Effector memory CD4-positive, alpha-beta T cell (primary cell): ENCODE data around the gene ALPK1.

Experiments
- DNase-seq, 3 donors: peaks; one replicate each; pipeline ENCODE4 v3.0.0-alpha.2; 2020
- H3K27ac ChIP-seq: 2 replicates; pipeline ENCODE4 v1.7.0; 2013; ENCODE audit warnings: mild to moderate bottlenecking, low read length, moderate library complexity; ENCODE audit not compliant: insufficient read depth, poor library complexity, severe bottlenecking
- H3K27me3 ChIP-seq: replicated peaks from 2 replicates; pipeline ENCODE4 v1.7.0; 2013; ENCODE audit warnings: mild to moderate bottlenecking, low read length; ENCODE audit not compliant: insufficient read depth, control insufficient read depth, poor library complexity, severe bottlenecking
- H3K36me3 ChIP-seq: 2 replicates; pipeline ENCODE4 v1.7.0; 2013; ENCODE audit warnings: mild to moderate bottlenecking, low read length, moderate library complexity; ENCODE audit not compliant: control insufficient read depth, insufficient read depth
- H3K4me1 ChIP-seq: 2 replicates; pipeline ENCODE4 v1.7.0; 2013; ENCODE audit warnings: low read length, mild to moderate bottlenecking; ENCODE audit not compliant: control insufficient read depth, insufficient read depth, poor library complexity, severe bottlenecking
- H3K4me3 ChIP-seq: 2 replicates; pipeline ENCODE4 v1.7.0; 2013; ENCODE audit warnings: low read length, low read depth, mild to moderate bottlenecking; ENCODE audit not compliant: insufficient read depth, poor library complexity, severe bottlenecking
- H3K9me3 ChIP-seq: 2 replicates; pipeline ENCODE4 v1.7.0; 2013; ENCODE audit warnings: mild to moderate bottlenecking, low read length, moderate library complexity; ENCODE audit not compliant: control insufficient read depth

ALPK1 gene

DNA sequence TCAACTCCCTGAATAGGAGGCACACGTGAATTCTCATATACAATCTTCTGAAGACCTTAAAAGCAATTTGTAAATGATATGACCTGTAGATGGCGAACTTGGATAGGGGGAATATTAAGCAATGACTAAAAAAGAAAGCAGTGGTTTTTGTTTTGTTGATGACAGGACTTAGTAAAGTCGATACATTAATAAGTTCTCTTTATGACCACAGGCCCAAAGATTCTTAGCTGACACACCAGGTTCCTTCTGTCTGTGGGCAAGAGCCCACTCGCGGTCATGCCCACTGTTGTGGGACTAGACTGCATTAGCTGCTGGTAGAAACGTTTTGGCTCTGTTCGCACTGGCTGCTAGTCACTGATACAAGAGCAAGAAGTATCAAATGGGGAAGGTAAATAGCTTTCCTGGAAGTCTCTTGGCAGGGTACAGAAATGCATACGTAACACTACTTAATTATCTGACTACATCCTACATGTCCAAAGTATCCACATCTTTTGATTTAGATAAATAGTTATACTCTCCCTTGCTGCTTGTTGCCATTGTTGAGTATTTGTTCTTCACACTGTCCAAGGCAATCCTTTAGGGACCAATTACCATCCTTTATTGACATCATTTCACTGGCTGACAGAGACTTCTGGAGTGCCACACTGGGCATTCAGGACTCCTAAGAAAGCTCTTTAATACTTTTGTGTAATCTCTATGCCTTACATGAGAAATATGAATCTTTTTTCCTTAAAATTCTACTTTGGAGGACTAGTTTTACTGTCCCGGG, 31.0 kb downstream of the ALPK1 start:
- Histone ChIP-seq H3K27me3 (no peaks in the 10 kb centered on the region), H3K4me3 (no peak overlapping the region), H3K36me3 (no peaks in the 10 kb centered on the region), H3K4me1 (no peaks in the 10 kb centered on the region), H3K27ac (no peak overlapping the region), H3K9me3 (no peaks in the 10 kb centered on the region)
- DNase-seq, result no peak

DNA sequence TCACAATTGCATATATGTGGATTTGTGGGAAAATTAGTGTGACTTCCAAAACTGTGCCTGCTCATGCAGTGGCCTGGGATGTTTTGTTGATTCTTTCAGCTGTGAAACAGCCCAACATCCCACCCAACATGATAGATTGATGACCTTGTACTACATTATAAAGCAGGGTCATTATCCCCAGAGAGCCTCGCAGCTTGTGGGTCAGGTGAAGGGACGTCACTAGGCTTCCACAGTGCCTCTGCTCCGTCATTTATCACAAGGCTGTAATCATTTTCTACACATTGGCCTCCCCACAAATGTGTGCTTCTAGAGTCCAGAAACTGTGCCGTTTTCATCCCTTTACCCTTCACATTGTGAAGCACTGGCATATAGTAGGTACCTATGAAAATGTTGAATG, 31.6 kb downstream of the ALPK1 start:
- H3K9me3 ChIP-seq, result no peaks in the 10 kb centered on the region
- no peak overlapping the region for H3K27ac ChIP-seq
- H3K27me3 ChIP-seq, result no peaks in the 10 kb centered on the region
- H3K4me1 ChIP-seq, result no peaks in the 10 kb centered on the region
- no peaks in the 10 kb centered on the region for H3K36me3 ChIP-seq
- no peak for DNase-seq
- no peak overlapping the region for H3K4me3 ChIP-seq

DNA sequence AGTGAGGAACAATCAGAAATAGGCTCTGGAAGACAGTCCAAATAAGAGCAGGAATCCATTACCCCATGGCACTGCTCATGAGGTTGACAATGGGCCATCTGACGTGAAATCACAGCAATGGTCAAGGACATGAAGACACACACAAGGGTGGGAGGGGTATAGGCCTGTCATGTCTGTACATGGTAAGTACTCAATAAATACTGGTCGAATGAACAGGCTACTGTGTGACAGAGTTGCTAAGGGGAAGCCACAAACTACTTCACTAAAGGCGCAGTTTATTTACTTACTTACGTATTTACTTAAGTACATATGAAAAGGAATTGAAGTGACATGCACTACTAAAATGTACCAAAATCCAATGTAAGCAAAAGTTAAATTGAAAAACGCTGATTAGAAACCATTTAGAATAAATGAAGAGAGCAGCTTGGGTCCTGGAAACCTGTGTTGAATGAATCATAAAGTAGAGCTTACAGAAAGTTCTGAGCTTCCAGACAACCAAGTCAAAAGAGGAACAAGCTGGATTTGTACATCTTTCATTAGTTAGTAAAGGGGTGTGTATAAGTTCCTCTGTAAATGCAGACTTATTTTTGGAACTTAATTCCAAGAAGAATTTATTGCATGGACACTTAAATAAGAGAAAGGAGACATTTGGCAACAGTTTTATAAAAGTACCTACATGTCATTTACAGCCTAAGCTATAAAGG, 32.7 kb downstream of the ALPK1 start:
- H3K9me3 ChIP-seq, result no peaks in the 10 kb centered on the region
- DNase-seq, result no peak
- H3K36me3 ChIP-seq, result no peaks in the 10 kb centered on the region
- no peaks in the 10 kb centered on the region for H3K4me1 ChIP-seq
- no peak overlapping the region for H3K4me3 ChIP-seq
- no peaks in the 10 kb centered on the region for H3K27me3 ChIP-seq
- no peak overlapping the region for H3K27ac ChIP-seq

DNA sequence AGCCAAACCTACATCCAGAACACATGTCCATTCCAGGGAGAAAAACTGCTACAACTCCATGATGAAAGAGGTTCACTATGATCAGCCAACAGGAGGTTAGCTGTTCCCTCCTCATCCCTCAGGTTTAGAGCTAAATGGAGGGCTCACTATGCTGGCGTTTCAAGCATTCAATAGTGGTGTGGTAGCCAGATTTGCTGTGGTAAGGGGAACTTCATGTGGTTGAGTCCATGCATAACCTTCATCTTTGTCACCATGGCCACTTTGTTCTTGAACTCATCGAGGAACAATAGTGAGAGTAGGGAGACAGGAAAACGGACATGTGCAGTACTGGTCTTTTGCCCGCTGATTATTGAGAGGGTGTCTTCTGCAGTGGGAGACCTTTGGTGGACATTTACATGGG, 33.8 kb downstream of the ALPK1 start:
- H3K4me3 ChIP-seq, result no peak overlapping the region
- DNase-seq, result no peak
- no peaks in the 10 kb centered on the region for H3K9me3 ChIP-seq
- H3K27me3 ChIP-seq, result no peaks in the 10 kb centered on the region
- H3K36me3 ChIP-seq, result no peaks in the 10 kb centered on the region
- H3K4me1 ChIP-seq, result no peaks in the 10 kb centered on the region
- H3K27ac ChIP-seq, result no peak overlapping the region

DNA sequence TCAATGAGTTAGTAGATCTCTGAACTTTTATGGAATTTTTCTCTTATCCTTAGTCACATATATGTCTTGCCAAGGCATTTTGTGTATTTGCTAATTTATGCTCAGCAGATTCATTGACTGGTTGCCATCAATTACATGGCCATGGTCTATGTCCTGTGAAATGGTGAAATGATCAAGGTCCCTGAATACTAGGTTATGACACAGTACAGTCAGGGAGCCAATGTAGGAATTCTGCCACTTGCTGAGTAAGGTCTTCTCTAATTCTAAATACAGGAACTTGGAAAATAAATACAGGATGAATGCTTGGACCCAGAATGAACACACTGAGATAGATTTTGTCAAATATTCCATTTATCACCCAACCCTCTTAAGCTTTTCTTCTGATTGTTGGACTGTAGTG, 35.2 kb downstream of the ALPK1 start:
- Histone ChIP-seq H3K27me3 (no peaks in the 10 kb centered on the region), H3K4me1 (no peaks in the 10 kb centered on the region), H3K36me3 (no peaks in the 10 kb centered on the region), H3K4me3 (no peak overlapping the region), H3K9me3 (no peaks in the 10 kb centered on the region), H3K27ac (no peak overlapping the region)
- no peak for DNase-seq

DNA sequence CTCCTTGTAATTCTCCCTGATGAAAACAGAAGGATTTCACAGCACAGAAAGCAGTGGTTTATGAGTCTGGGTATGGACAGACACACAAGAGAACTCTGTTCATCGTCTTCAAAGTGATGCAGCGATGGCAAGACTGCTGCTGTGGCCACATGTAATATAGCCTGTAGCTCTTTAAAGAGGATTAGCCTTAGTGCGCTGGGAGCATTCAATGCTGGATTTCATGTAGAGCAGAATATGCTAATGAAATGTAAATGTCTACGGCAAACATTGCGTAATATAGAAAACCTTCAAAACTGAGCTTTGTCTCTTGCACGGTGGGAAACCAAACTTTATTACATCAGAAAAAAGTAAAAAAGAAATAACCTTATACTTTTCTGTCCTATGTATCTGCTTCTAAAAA, 42.9 kb downstream of the ALPK1 start:
- Histone ChIP-seq H3K9me3 (no peaks in the 10 kb centered on the region), H3K36me3 (no peaks in the 10 kb centered on the region), H3K4me3 (no peak overlapping the region), H3K27me3 (no peaks in the 10 kb centered on the region), H3K4me1 (no peaks in the 10 kb centered on the region), H3K27ac (no peak overlapping the region)
- DNase-seq, result no peak

DNA sequence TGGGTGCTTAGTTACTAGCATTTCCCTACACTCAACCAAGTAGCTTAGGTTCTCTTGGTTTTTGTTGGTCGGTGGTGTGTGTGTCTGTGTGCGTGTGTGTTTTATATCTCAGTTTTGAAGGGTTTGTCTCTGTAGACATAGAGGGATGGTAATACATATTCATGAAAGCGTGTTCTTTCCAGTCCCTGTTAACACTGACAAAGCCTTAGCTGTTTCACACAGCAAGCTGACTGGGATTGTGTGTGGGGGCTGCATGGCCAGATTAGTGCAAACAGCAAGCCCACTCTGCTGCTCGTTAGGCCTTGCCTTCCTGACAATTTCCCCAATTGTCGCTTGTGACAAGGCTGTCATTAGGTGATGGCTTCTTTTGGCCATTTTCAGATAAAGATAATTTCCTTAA, 43.9 kb downstream of the ALPK1 start:
- H3K4me3 ChIP-seq, result no peak overlapping the region
- H3K27me3 ChIP-seq, result no peaks in the 10 kb centered on the region
- H3K9me3 ChIP-seq, result no peaks in the 10 kb centered on the region
- H3K4me1 ChIP-seq, result no peaks in the 10 kb centered on the region
- no peak for DNase-seq
- no peak overlapping the region for H3K27ac ChIP-seq
- H3K36me3 ChIP-seq, result no peaks in the 10 kb centered on the region

DNA sequence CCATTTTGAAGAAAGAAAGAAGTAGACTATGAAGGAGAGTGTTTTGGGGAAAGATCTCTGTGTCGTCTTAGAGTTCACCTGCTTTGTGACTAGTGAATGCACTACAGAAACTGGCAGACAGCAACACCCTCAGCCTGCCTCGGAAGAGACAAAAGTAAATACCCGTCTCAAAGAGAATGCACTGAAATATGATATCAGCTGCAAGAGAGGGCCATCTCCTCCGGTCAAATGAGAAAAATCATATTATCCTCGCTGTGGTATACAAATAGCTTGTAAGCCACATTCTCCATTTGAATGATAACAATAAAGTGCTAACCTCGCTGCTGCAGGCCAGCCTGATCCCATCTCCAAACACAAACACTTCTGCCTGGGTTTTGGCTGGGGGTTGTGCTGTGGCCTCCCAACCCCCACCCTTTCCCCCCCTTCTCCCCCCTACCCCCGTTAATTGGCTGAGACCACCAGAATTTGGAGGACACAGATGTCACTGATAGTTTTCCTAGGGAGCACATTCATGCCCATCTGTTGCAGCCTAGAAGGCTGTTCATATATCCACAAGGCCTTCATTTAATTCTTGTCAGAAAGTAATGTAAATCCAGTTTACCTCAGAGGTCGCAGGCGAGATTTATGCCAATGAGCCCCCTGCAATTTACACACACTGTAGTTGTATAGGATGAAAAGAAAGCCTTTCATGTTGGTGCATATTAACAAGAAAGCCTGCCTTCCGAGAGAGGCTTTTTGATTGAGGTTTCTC, 46.3 kb downstream of the ALPK1 start:
- H3K9me3 ChIP-seq, result no peaks in the 10 kb centered on the region
- no peak for DNase-seq
- H3K27ac ChIP-seq, result no peak overlapping the region
- no peak overlapping the region for H3K4me3 ChIP-seq
- H3K27me3 ChIP-seq, result no peaks in the 10 kb centered on the region
- H3K36me3 ChIP-seq, result no peaks in the 10 kb centered on the region
- H3K4me1 ChIP-seq, result no peaks in the 10 kb centered on the region

DNA sequence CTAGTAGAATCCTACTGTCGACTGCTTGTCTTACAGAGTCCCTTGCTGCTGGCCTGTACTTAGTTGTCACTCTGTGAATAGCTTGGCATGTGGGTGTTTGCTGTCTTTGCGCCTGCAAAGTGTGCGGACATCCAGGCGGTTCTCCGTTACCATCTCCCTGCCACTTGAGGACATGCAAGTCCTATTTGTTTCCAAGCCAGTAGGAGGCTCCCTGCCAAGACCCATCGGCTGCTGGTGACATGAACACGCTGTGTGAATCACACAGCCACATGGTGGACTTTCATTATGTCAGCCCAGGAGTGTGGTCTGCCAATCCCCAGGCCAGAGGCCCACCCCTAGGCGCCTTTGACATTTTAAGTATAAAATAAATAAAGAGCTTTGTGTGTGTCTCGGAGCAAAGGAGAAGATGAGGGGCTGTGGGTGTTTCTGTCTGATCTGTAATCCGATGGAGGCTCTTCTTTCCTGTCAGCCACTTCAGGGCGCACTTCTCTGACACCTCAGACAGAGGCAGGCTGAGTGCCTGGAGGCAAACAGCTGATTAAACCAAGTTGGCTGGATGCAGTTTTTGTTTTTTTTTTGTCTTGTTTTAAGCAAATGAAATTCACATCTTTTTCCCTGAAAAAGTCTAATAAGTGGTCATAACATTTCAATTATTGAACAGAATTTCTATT, 51.5 kb downstream of the ALPK1 start:
- Histone ChIP-seq H3K4me3 (no peak overlapping the region), H3K27ac (no peak overlapping the region), H3K9me3 (no peaks in the 10 kb centered on the region), H3K27me3 (no peaks in the 10 kb centered on the region), H3K4me1 (no peaks in the 10 kb centered on the region), H3K36me3 (no peaks in the 10 kb centered on the region)
- DNase-seq, result no peak
